PC-9 (cell line): ENCODE results near the gene NEDD8.

Source experiments
- EZH2 ChIP-seq: fragments of 200-600 bp; sonication (generic); IDR thresholded peaks from 2 replicates; pipeline ENCODE4 v1.8.0; 2017; ENCODE audit warnings: antibody characterized with exemption, low read depth
- TF ChIP-seq, protein P1 (sequence below): fragments of 200-600 bp; sonication (generic); conservative IDR thresholded peaks from 2 replicates; pipeline ENCODE4 v1.6.1; 2017; ENCODE audit warnings: mixed run types, antibody characterized with exemption, mild to moderate bottlenecking, moderate library complexity

GRCh38 chr14:24274101-24274543 is 42.0 kb upstream of the NEDD8 start:
- TF ChIP-seq, protein P1, sequence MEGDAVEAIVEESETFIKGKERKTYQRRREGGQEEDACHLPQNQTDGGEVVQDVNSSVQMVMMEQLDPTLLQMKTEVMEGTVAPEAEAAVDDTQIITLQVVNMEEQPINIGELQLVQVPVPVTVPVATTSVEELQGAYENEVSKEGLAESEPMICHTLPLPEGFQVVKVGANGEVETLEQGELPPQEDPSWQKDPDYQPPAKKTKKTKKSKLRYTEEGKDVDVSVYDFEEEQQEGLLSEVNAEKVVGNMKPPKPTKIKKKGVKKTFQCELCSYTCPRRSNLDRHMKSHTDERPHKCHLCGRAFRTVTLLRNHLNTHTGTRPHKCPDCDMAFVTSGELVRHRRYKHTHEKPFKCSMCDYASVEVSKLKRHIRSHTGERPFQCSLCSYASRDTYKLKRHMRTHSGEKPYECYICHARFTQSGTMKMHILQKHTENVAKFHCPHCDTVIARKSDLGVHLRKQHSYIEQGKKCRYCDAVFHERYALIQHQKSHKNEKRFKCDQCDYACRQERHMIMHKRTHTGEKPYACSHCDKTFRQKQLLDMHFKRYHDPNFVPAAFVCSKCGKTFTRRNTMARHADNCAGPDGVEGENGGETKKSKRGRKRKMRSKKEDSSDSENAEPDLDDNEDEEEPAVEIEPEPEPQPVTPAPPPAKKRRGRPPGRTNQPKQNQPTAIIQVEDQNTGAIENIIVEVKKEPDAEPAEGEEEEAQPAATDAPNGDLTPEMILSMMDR, result no peak
- TF ChIP-seq EZH2, result no peak
